HEK293T (cell line): ENCODE measurements around the gene STARD9.
"Not testable (repeated sequence)": the region's sequence is repeated elsewhere in the genome, so short reads cannot be mapped to it uniquely, and the experiment has no call there.

Experiments used
- ARNT ChIP-seq: fragments of 450-650 bp; IDR thresholded peaks from 2 replicates; pipeline ENCODE4 v1.6.1; 2017; ENCODE audit warnings: mild to moderate bottlenecking
- BHLHE40 ChIP-seq: fragments of 450-650 bp; IDR thresholded peaks from 2 replicates; pipeline ENCODE4 v1.6.1; 2016; ENCODE audit warnings: mild to moderate bottlenecking, moderate library complexity, borderline replicate concordance
- CTBP1 ChIP-seq: fragments of 450-650 bp; IDR thresholded peaks from 2 replicates; pipeline ENCODE4 v1.6.1; 2016; ENCODE audit warnings: borderline replicate concordance
- ELF4 ChIP-seq: fragments of 450-650 bp; IDR thresholded peaks from 2 replicates; pipeline ENCODE4 v1.6.1; 2017; ENCODE audit warnings: antibody characterized with exemption
- FOXA1 ChIP-seq: fragments of 450-650 bp; IDR thresholded peaks from 2 replicates; pipeline ENCODE4 v1.6.1; 2016; ENCODE audit warnings: mild to moderate bottlenecking
- FOXK2 ChIP-seq: fragments of 450-650 bp; IDR thresholded peaks from 2 replicates; pipeline ENCODE4 v1.6.1; 2016; ENCODE audit warnings: mild to moderate bottlenecking
- FOXM1 ChIP-seq: fragments of 450-650 bp; IDR thresholded peaks from 2 replicates; pipeline ENCODE4 v1.6.1; 2017; ENCODE audit warnings: mild to moderate bottlenecking, borderline replicate concordance
- HDGF ChIP-seq: fragments of 450-650 bp; IDR thresholded peaks from 2 replicates; pipeline ENCODE4 v1.6.1; 2017; ENCODE audit warnings: antibody characterized with exemption, borderline replicate concordance
- L3MBTL2 ChIP-seq: fragments of 450-650 bp; conservative IDR thresholded peaks from 2 replicates; pipeline ENCODE4 v1.6.1; 2016; ENCODE audit warnings: mild to moderate bottlenecking
- LEF1 ChIP-seq: fragments of 450-650 bp; IDR thresholded peaks from 2 replicates; pipeline ENCODE4 v1.6.1; 2017; ENCODE audit warnings: mild to moderate bottlenecking, borderline replicate concordance
- SP1 ChIP-seq: fragments of 450-650 bp; IDR thresholded peaks from 2 replicates; pipeline ENCODE4 v1.6.1; 2017
- SUZ12 ChIP-seq: fragments of 450-650 bp; IDR thresholded peaks from 2 replicates; pipeline ENCODE4 v1.6.1; 2016; ENCODE audit warnings: mild to moderate bottlenecking
- TARDBP ChIP-seq: fragments of 450-650 bp; IDR thresholded peaks from 2 replicates; pipeline ENCODE4 v1.6.1; 2016
- ZNF384 ChIP-seq: fragments of 450-650 bp; IDR thresholded peaks from 2 replicates; pipeline ENCODE4 v1.6.1; 2016

DNA sequence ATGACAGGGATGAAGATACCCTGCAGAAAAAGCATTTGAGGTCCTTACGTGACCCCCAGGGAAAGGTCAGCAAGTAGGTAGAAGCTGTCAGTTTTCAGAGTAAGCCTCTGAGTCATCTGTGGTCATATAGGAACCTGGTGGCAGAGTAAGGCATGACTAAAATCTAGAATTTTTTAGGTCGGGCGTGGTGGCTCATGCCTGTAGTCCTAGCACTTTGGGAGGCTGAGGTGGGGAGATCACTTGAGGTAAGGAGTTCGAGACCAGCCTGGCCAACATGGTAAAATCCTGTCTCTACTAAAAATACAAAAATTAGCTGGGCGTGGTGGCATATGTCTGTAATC is 104.7 kb downstream of the STARD9 start:
- TF ChIP-seq BHLHE40, SP1, TARDBP, ARNT, HDGF, FOXA1, L3MBTL2, ELF4, ZNF384, FOXK2, FOXM1, LEF1, SUZ12, CTBP1: not testable (repeated sequence)
